WTC11 (cell line): ENCODE results near the gene CCSER1. TPM values are rescaled to one million over a fixed set of nuclear protein-coding genes. Genes with fewer than 3 reads are reported as not detected.

Experiments used
- ATAC-seq: fragments of 200-7000 bp; cut with Tn5 transposase; 2 replicates; pipeline ENCODE4 v1.10.0; 2021; ENCODE audit warnings: mild to moderate bottlenecking, moderate library complexity
- CTCF ChIA-PET: fragments of 300-600 bp; sonication (Branson Sonifier 250); formaldehyde crosslinking; loops from one replicate; lab custom pipeline; 2021; ENCODE audit warnings: antibody characterized with exemption; lab: Charles Lee
- POLR2A ChIA-PET: fragments of 350-600 bp; sonication (Branson Sonifier 250); formaldehyde crosslinking; loops from one replicate; lab custom pipeline; 2021; ENCODE audit warnings: antibody characterized with exemption; lab: Charles Lee
- DNase-seq: peaks from one replicate; pipeline ENCODE4 v3.0.0; 2021; ENCODE audit warnings: low spot score
- H3K27ac Mint-ChIP-seq: 2 replicates; pipeline ENCODE4 v1.8.0; 2021; ENCODE audit warnings: mixed read lengths
- H3K27me3 Mint-ChIP-seq: 2 replicates; pipeline ENCODE4 v1.8.0; 2021; ENCODE audit warnings: low read depth, mild to moderate bottlenecking, moderate library complexity, mixed read lengths
- H3K36me3 Mint-ChIP-seq: 2 replicates; pipeline ENCODE4 v1.8.0; 2021; ENCODE audit warnings: mixed read lengths
- H3K4me1 Mint-ChIP-seq: 2 replicates; pipeline ENCODE4 v1.8.0; 2022; ENCODE audit warnings: mixed read lengths
- H3K4me3 Mint-ChIP-seq: 2 replicates; pipeline ENCODE4 v1.8.0; 2021; ENCODE audit warnings: mild to moderate bottlenecking, moderate library complexity, mixed read lengths
- H3K9me3 Mint-ChIP-seq: 2 replicates; pipeline ENCODE4 v1.8.0; 2021; ENCODE audit warnings: mixed read lengths
- EMX1 ChIP-seq: fragments of 250-450 bp; sonication (Bioruptor Pico); IDR thresholded peaks from 2 replicates; pipeline ENCODE4 v1.8.0; 2021; ENCODE audit warnings: mild to moderate bottlenecking
- ESRRA ChIP-seq: sonication (generic); formaldehyde crosslinking; IDR thresholded peaks from 2 replicates; pipeline ENCODE4 v1.8.1; 2022; ENCODE audit warnings: mild to moderate bottlenecking, missing genetic modification reagents, borderline replicate concordance
- HMGA2 ChIP-seq: fragments of 250-450 bp; sonication (Bioruptor Pico); IDR thresholded peaks from 2 replicates; pipeline ENCODE4 v1.4.0; 2021; ENCODE audit warnings: mild to moderate bottlenecking, moderate library complexity
- JUN ChIP-seq: sonication (generic); formaldehyde crosslinking; IDR thresholded peaks from 2 replicates; pipeline ENCODE4 v1.8.0; 2023; ENCODE audit warnings: mild to moderate bottlenecking, missing genetic modification reagents
- MYBL2 ChIP-seq: sonication (generic); formaldehyde crosslinking; IDR thresholded peaks from 2 replicates; pipeline ENCODE4 v1.8.1; 2023; ENCODE audit warnings: mild to moderate bottlenecking, moderate library complexity, missing genetic modification reagents
- NFATC4 ChIP-seq: fragments of 250-450 bp; sonication (Bioruptor Pico); IDR thresholded peaks from 2 replicates; pipeline ENCODE4 v1.9.0; 2021; ENCODE audit warnings: mild to moderate bottlenecking
- NFE2L1 ChIP-seq: sonication (generic); formaldehyde crosslinking; IDR thresholded peaks from 2 replicates; pipeline ENCODE4 v1.8.1; 2023; ENCODE audit warnings: missing genetic modification reagents
- NFYB ChIP-seq: sonication (generic); formaldehyde crosslinking; conservative IDR thresholded peaks from 2 replicates; pipeline ENCODE4 v1.8.0; 2022; ENCODE audit warnings: low read depth, missing genetic modification reagents
- NR1H2 ChIP-seq: sonication (generic); formaldehyde crosslinking; IDR thresholded peaks from 2 replicates; pipeline ENCODE4 v1.9.0; 2021; ENCODE audit warnings: mild to moderate bottlenecking, moderate library complexity, missing genetic modification reagents
- OVOL2 ChIP-seq: fragments of 250-450 bp; sonication (Bioruptor Pico); IDR thresholded peaks from 2 replicates; pipeline ENCODE4 v1.9.0; 2021; ENCODE audit warnings: mild to moderate bottlenecking, borderline replicate concordance
- RORB ChIP-seq: fragments of 250-450 bp; sonication (Bioruptor Pico); IDR thresholded peaks from 2 replicates; pipeline ENCODE4 v1.9.0; 2021; ENCODE audit warnings: mild to moderate bottlenecking
- TCF7 ChIP-seq: sonication (generic); formaldehyde crosslinking; IDR thresholded peaks from 2 replicates; pipeline ENCODE4 v1.8.0; 2022; ENCODE audit warnings: mild to moderate bottlenecking, low read depth, missing genetic modification reagents, moderate library complexity
- TEAD1 ChIP-seq: sonication (generic); formaldehyde crosslinking; IDR thresholded peaks from 2 replicates; pipeline ENCODE4 v1.8.0; 2022; ENCODE audit warnings: mild to moderate bottlenecking, missing genetic modification reagents
- ZNF121 ChIP-seq: sonication (generic); formaldehyde crosslinking; IDR thresholded peaks from 2 replicates; pipeline ENCODE4 v1.8.0; 2023; ENCODE audit warnings: missing genetic modification reagents
- ZNF263 ChIP-seq: sonication (generic); formaldehyde crosslinking; IDR thresholded peaks from 2 replicates; pipeline ENCODE4 v1.8.1; 2022; ENCODE audit warnings: low read depth, mild to moderate bottlenecking, moderate library complexity, missing genetic modification reagents
- ZNF423 ChIP-seq: fragments of 250-450 bp; sonication (Bioruptor Pico); IDR thresholded peaks from 2 replicates; pipeline ENCODE4 v2.1.2; 2022; ENCODE audit warnings: mild to moderate bottlenecking, moderate library complexity
- ZNF671 ChIP-seq: fragments of 250-450 bp; sonication (Bioruptor Pico); IDR thresholded peaks from 2 replicates; pipeline ENCODE4 v1.8.0; 2021; ENCODE audit warnings: mild to moderate bottlenecking
- total RNA-seq: library from RNA; stranded (reverse); gene quantifications from 3 replicates; pipeline ENCODE4 v1.2.3, GENCODE V29; 2021
- TF ChIP-seq, protein P1 (sequence below): sonication (generic); formaldehyde crosslinking; IDR thresholded peaks from 2 replicates; pipeline ENCODE4 v1.8.1; 2023; ENCODE audit warnings: mild to moderate bottlenecking, missing genetic modification reagents, borderline replicate concordance
- TF ChIP-seq, protein P2 (sequence below): fragments of 200-600 bp; IDR thresholded peaks from 2 replicates; pipeline ENCODE4 v1.8.0; 2022; ENCODE audit warnings: antibody characterized with exemption
- TF ChIP-seq, protein P3 (sequence below): sonication (generic); formaldehyde crosslinking; IDR thresholded peaks from 2 replicates; pipeline ENCODE4 v1.8.0; 2022; ENCODE audit warnings: mild to moderate bottlenecking, missing genetic modification reagents
- TF ChIP-seq, protein P4 (sequence below): sonication (generic); formaldehyde crosslinking; IDR thresholded peaks from 2 replicates; pipeline ENCODE4 v1.8.1; 2023; ENCODE audit warnings: mild to moderate bottlenecking, missing genetic modification reagents, moderate library complexity
- TF ChIP-seq, protein P5 (sequence below): sonication (generic); formaldehyde crosslinking; conservative IDR thresholded peaks from 2 replicates; pipeline ENCODE4 v1.8.1; 2023; ENCODE audit warnings: mild to moderate bottlenecking, low read depth, missing genetic modification reagents, moderate library complexity
- TF ChIP-seq, protein P6 (sequence below): sonication (generic); formaldehyde crosslinking; IDR thresholded peaks from 2 replicates; pipeline ENCODE4 v1.8.1; 2023; ENCODE audit warnings: mild to moderate bottlenecking, moderate library complexity, missing genetic modification reagents

CCSER1 gene
- total RNA-seq, 1 experiment from 2014 or later: 0.87 TPM

DNA sequence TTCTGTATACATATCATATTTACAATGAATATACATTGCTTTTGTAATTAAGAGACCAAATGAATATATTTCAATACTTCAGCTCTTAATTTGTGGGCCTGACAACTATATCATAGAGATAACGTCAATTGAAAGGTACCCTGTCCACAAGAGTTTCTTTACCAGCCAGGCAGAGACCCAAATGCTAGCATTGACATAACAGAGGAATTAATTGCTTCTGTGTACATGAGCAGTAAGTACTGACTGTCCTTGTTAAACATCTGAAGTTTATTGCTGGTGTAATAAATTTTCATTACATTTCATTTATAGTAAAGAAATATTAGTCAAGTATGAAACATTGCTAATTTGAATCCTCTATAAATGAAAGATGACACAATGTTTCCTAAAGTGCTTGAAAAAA is 910.8 kb downstream of the CCSER1 start:
- ChIA-PET CTCF (no interaction called here), POLR2A (no interaction called here)
- ATAC-seq (no peak), DNase-seq (no peak)
- H3K9me3 Mint-ChIP-seq: 0 out of 2 replicates have a peak, but pooled peaks cover 3% of the 10 kb centered on the region
- H3K27ac Mint-ChIP-seq: no peak overlapping the region
- H3K4me1 Mint-ChIP-seq: peaks cover 21% of the 10 kb centered on the region
- TF ChIP-seq ZNF121 (CRISPR knock-in tag) (no peak), EMX1 (CRISPR knock-in tag) (no peak)
- peaks cover 5% of the 10 kb centered on the region; the same call in 1 of the 2 replicates for H3K36me3 Mint-ChIP-seq
- no peak overlapping the region for H3K4me3 Mint-ChIP-seq
- no peaks in the 10 kb centered on the region for H3K27me3 Mint-ChIP-seq

DNA sequence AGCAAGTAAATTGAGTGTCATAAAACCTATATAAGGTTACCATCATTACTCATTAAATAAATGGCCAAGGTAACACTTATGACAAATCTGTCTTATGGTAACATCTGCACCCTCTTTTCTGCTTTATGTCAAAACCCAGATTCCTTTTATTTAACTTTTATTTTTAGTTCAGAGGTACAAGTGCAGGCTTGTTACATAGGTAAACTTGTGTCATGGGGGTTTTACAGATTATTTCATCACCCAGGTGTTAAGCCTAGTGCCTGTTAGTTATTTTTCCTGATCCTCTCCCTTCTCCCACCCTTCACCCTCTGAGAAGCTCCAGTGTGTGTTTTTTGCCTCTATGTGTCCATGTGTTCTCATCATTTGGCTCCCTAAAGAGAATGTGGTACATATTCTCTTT is 930.7 kb downstream of the CCSER1 start:
- H3K27me3 Mint-ChIP-seq: no peaks in the 10 kb centered on the region
- ChIA-PET POLR2A (no interaction called here), CTCF (no interaction called here)
- peaks cover 4% of the 10 kb centered on the region; the same call in 1 of the 2 replicates for H3K36me3 Mint-ChIP-seq
- H3K4me1 Mint-ChIP-seq: 0 out of 2 replicates have a peak, but pooled peaks cover 2% of the 10 kb centered on the region
- TF ChIP-seq JUN (no peak), ZNF263 (CRISPR knock-in tag) (no peak), EMX1 (CRISPR knock-in tag) (no peak), NFATC4 (CRISPR knock-in tag) (no peak), NFYB (CRISPR knock-in tag) (no peak), NFE2L1 (CRISPR knock-in tag) (no peak), TCF7 (CRISPR knock-in tag) (no peak), ZNF423 (CRISPR knock-in tag) (no peak), TEAD1 (CRISPR knock-in tag) (no peak), MYBL2 (no peak), ZNF671 (CRISPR knock-in tag) (no peak)
- TF ChIP-seq, protein P1, sequence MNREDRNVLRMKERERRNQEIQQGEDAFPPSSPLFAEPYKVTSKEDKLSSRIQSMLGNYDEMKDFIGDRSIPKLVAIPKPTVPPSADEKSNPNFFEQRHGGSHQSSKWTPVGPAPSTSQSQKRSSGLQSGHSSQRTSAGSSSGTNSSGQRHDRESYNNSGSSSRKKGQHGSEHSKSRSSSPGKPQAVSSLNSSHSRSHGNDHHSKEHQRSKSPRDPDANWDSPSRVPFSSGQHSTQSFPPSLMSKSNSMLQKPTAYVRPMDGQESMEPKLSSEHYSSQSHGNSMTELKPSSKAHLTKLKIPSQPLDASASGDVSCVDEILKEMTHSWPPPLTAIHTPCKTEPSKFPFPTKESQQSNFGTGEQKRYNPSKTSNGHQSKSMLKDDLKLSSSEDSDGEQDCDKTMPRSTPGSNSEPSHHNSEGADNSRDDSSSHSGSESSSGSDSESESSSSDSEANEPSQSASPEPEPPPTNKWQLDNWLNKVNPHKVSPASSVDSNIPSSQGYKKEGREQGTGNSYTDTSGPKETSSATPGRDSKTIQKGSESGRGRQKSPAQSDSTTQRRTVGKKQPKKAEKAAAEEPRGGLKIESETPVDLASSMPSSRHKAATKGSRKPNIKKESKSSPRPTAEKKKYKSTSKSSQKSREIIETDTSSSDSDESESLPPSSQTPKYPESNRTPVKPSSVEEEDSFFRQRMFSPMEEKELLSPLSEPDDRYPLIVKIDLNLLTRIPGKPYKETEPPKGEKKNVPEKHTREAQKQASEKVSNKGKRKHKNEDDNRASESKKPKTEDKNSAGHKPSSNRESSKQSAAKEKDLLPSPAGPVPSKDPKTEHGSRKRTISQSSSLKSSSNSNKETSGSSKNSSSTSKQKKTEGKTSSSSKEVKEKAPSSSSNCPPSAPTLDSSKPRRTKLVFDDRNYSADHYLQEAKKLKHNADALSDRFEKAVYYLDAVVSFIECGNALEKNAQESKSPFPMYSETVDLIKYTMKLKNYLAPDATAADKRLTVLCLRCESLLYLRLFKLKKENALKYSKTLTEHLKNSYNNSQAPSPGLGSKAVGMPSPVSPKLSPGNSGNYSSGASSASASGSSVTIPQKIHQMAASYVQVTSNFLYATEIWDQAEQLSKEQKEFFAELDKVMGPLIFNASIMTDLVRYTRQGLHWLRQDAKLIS (CRISPR knock-in tag): no peak
- TF ChIP-seq, protein P2, sequence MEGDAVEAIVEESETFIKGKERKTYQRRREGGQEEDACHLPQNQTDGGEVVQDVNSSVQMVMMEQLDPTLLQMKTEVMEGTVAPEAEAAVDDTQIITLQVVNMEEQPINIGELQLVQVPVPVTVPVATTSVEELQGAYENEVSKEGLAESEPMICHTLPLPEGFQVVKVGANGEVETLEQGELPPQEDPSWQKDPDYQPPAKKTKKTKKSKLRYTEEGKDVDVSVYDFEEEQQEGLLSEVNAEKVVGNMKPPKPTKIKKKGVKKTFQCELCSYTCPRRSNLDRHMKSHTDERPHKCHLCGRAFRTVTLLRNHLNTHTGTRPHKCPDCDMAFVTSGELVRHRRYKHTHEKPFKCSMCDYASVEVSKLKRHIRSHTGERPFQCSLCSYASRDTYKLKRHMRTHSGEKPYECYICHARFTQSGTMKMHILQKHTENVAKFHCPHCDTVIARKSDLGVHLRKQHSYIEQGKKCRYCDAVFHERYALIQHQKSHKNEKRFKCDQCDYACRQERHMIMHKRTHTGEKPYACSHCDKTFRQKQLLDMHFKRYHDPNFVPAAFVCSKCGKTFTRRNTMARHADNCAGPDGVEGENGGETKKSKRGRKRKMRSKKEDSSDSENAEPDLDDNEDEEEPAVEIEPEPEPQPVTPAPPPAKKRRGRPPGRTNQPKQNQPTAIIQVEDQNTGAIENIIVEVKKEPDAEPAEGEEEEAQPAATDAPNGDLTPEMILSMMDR: no peak
- TF ChIP-seq, protein P3, sequence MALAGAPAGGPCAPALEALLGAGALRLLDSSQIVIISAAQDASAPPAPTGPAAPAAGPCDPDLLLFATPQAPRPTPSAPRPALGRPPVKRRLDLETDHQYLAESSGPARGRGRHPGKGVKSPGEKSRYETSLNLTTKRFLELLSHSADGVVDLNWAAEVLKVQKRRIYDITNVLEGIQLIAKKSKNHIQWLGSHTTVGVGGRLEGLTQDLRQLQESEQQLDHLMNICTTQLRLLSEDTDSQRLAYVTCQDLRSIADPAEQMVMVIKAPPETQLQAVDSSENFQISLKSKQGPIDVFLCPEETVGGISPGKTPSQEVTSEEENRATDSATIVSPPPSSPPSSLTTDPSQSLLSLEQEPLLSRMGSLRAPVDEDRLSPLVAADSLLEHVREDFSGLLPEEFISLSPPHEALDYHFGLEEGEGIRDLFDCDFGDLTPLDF (CRISPR knock-in tag): no peak
- TF ChIP-seq, protein P4, sequence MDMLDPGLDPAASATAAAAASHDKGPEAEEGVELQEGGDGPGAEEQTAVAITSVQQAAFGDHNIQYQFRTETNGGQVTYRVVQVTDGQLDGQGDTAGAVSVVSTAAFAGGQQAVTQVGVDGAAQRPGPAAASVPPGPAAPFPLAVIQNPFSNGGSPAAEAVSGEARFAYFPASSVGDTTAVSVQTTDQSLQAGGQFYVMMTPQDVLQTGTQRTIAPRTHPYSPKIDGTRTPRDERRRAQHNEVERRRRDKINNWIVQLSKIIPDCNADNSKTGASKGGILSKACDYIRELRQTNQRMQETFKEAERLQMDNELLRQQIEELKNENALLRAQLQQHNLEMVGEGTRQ (CRISPR knock-in tag): no peak
- TF ChIP-seq, all 79 proteins: peak for 0
- Mint-ChIP-seq H3K4me3 (no peak overlapping the region), H3K27ac (no peak overlapping the region), H3K9me3 (peaks cover 9% of the 10 kb centered on the region)
- DNase-seq (no peak), ATAC-seq (no peak)

DNA sequence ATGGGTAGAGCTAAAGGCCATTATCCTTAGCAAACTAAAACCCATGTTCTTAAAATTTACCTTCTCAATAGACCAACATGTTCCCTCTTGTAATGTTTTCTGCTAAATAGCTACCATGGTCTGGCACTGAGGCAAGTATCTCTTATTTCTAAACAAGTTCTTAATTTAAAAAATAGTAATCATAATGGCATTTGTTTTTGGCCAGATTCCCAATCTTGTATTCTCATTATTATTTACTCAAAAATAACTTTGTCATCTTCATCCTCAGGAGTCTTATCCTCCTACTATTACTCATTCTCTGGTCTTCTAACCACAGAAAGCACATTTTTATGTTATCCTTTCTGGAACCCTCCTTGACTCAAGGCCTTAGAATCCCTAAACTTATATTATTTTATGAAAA is 931.2 kb downstream of the CCSER1 start:
- DNase-seq: no peak
- CTCF ChIA-PET: no interaction called here
- H3K36me3 Mint-ChIP-seq: peaks cover 4% of the 10 kb centered on the region; the same call in 1 of the 2 replicates
- H3K4me3 Mint-ChIP-seq: no peak overlapping the region
- peaks cover 9% of the 10 kb centered on the region for H3K9me3 Mint-ChIP-seq
- 0 out of 2 replicates have a peak, but pooled peaks cover 2% of the 10 kb centered on the region for H3K4me1 Mint-ChIP-seq
- POLR2A ChIA-PET: no interaction called here
- no peaks in the 10 kb centered on the region for H3K27me3 Mint-ChIP-seq
- H3K27ac Mint-ChIP-seq: no peak overlapping the region
- ATAC-seq: no peak
- no peak for TF ChIP-seq ESRRA
- TF ChIP-seq NR1H2 (CRISPR knock-in tag): no peak
- no peak for TF ChIP-seq OVOL2 (CRISPR knock-in tag)
- TF ChIP-seq, protein P5, sequence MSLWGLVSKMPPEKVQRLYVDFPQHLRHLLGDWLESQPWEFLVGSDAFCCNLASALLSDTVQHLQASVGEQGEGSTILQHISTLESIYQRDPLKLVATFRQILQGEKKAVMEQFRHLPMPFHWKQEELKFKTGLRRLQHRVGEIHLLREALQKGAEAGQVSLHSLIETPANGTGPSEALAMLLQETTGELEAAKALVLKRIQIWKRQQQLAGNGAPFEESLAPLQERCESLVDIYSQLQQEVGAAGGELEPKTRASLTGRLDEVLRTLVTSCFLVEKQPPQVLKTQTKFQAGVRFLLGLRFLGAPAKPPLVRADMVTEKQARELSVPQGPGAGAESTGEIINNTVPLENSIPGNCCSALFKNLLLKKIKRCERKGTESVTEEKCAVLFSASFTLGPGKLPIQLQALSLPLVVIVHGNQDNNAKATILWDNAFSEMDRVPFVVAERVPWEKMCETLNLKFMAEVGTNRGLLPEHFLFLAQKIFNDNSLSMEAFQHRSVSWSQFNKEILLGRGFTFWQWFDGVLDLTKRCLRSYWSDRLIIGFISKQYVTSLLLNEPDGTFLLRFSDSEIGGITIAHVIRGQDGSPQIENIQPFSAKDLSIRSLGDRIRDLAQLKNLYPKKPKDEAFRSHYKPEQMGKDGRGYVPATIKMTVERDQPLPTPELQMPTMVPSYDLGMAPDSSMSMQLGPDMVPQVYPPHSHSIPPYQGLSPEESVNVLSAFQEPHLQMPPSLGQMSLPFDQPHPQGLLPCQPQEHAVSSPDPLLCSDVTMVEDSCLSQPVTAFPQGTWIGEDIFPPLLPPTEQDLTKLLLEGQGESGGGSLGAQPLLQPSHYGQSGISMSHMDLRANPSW (CRISPR knock-in tag): no peak
- TF ChIP-seq, protein P6, sequence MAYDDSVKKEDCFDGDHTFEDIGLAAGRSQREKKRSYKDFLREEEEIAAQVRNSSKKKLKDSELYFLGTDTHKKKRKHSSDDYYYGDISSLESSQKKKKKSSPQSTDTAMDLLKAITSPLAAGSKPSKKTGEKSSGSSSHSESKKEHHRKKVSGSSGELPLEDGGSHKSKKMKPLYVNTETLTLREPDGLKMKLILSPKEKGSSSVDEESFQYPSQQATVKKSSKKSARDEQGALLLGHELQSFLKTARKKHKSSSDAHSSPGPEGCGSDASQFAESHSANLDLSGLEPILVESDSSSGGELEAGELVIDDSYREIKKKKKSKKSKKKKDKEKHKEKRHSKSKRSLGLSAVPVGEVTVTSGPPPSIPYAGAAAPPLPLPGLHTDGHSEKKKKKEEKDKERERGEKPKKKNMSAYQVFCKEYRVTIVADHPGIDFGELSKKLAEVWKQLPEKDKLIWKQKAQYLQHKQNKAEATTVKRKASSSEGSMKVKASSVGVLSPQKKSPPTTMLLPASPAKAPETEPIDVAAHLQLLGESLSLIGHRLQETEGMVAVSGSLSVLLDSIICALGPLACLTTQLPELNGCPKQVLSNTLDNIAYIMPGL: no peak
- TF ChIP-seq HMGA2 (CRISPR knock-in tag): no peak
- no peak for TF ChIP-seq RORB (CRISPR knock-in tag)
